Progenitor cell of endocrine pancreas (in vitro differentiated cells): ENCODE results near the gene GRWD1. TPM values are rescaled to one million over a fixed set of nuclear protein-coding genes. Genes with fewer than 3 reads are reported as not detected.
A peak's percentile ranks its signal among the peaks of the same experiment; 100 is the strongest.

Experiments
- DNase-seq: peaks from one replicate; pipeline ENCODE4 v3.0.0; 2021; ENCODE audit warnings: low spot score; ENCODE audit not compliant: unreplicated experiment
- H3K27ac Mint-ChIP-seq: 2 replicates; pipeline ENCODE4 v1.8.0; 2021; ENCODE audit warnings: mild to moderate bottlenecking, moderate library complexity, mixed read lengths
- H3K27me3 Mint-ChIP-seq: 2 replicates; pipeline ENCODE4 v1.8.0; 2021; ENCODE audit warnings: mixed read lengths
- H3K36me3 Mint-ChIP-seq: 2 replicates; pipeline ENCODE4 v1.8.0; 2022; ENCODE audit warnings: mixed read lengths; ENCODE audit not compliant: insufficient read depth
- H3K4me1 Mint-ChIP-seq: 2 replicates; pipeline ENCODE4 v1.8.0; 2021; ENCODE audit warnings: low read depth, mixed read lengths
- H3K4me3 Mint-ChIP-seq: 2 replicates; pipeline ENCODE4 v1.8.0; 2021; ENCODE audit warnings: low read depth, mild to moderate bottlenecking, moderate library complexity, mixed read lengths
- H3K9me3 Mint-ChIP-seq: 2 replicates; pipeline ENCODE4 v1.8.0; 2021; ENCODE audit warnings: low read depth, mixed read lengths
- CTCF ChIP-seq: fragments of 200-600 bp; sonication (generic); IDR thresholded peaks from one replicate; pipeline ENCODE4 v1.5.0; 2021; ENCODE audit warnings: antibody characterized with exemption, mild to moderate bottlenecking; ENCODE audit not compliant: unreplicated experiment
- long read RNA-seq: library from polyadenylated mRNA; unstranded; transcript quantifications from one replicate; pipeline ENCODE4 v2.0.0, GENCODE V29; 2020
- total RNA-seq: library from RNA; stranded (reverse); gene quantifications from 2 replicates; pipeline ENCODE4 v1.2.1, GENCODE V29; 2021

The GRWD1 gene
- 35.7 and 35.9 TPM in 2 replicates for total RNA-seq
- long read RNA-seq, full-length matches to known transcripts = 108 of 116 reads
- long read RNA-seq, partial matches to known transcripts = 3 of 116 reads
- long read RNA-seq, other reads (novel, unspliced or antisense) = 5 of 116 reads

DNA sequence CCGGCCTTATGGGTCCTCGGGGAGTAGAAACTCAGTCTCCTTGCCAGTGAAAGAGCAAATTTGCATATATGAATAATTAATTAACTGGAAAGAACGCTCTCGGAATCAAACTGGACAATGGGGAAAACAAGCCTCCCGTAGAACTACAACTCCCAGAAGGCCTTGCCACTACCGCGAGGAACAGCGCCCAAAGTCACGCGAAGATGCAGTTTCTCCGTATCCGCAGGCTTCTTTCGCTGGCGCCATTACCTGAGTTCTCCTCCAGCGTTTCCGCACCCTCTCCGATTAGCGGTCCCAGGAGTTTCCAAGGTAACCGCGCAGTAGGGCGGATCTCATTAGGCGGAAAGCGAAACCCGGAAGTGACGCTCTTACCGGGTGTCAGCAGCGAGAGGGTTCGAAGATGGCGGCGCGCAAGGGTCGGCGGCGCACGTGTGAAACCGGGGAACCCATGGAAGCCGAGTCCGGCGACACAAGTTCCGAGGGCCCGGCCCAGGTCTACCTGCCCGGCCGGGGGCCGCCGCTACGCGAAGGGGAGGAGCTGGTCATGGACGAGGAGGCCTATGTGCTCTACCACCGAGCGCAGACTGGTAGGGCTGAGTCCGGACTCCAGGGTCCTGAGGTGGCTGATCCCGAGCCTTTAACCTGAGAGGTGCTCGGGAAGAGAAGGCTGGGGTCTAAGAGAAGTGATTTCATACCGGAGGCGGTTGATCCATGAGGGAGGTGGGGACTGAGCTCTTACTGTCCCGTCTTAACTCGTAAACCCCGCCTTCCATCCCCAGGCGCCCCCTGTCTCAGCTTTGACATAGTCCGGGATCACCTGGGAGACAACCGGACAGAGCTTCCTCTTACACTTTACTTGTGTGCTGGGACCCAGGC, at the start of gene GRWD1:
Gene GRWD1 (plus strand): TSS at position 378 of the 876 bp plus-strand sequence. CDS start 23 bp downstream, at position 401.
- DNase-seq = peak; percentile 78
- peak within 1 kb of the TSS; percentile 94 for H3K4me3 Mint-ChIP-seq
- no peak for TF ChIP-seq CTCF
- peak within 1 kb of the TSS; percentile 96 for H3K27ac Mint-ChIP-seq
- peaks cover 11% of the 10 kb centered on the region for H3K36me3 Mint-ChIP-seq
- H3K27me3 Mint-ChIP-seq = no peaks in the 10 kb centered on the region
- peaks cover 13% of the 10 kb centered on the region for H3K4me1 Mint-ChIP-seq
- H3K9me3 Mint-ChIP-seq = no peaks in the 10 kb centered on the region

GRCh38 chr19:48396016-48396823, 49.6 kb upstream of the GRWD1 start:
- Mint-ChIP-seq H3K4me3 (no peak overlapping the region), H3K9me3 (peaks cover 2% of the 10 kb centered on the region), H3K27me3 (peaks cover 60% of the 10 kb centered on the region), H3K36me3 (no peaks in the 10 kb centered on the region), H3K4me1 (peaks cover 7% of the 10 kb centered on the region), H3K27ac (no peak overlapping the region)
- no peak for DNase-seq
- TF ChIP-seq CTCF = no peak

GRCh38 chr19:48396824-48397176, 49.0 kb upstream of the GRWD1 start:
- no peak overlapping the region for H3K4me3 Mint-ChIP-seq

DNA sequence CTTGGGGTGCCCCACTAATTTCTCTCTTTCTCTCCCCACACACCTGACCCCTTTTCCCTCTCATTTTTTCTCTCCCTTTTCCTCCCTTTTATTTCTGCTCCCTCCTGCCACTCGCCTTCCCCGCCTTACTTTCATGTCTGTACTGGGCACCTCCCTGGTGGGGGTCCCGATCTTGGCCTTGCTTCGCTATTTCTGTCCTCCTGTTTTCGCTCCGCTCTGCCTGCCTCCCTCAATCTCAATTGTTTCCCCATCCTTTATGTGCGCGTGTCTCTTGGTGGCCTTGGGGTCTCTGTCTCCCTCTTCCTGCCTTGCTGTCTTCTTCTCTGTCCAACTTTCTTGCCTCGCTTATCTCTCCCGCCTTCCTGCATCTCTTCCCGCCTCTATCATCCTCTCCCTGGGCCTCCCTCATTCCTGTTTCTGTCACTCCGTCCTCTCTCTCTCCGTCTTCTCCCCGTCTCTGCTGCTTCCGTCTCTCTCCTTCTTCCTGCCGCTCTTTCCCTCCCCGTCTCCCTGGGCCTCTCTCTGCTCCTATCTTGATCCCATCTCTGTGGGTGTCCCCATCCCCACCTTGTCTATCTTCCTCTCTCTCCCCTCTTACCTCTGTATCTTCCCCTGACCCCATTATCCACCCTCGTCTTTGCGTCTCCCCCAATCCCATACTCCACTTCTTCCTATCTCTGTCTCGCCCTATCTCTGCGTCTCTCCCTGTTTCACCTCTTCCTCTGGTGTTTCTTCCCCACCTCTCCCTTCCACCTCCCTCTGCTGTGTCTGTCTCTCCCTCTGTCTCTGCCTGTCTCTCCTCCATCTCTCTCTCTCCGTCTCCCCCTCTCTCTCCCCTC, 48.3 kb upstream of the GRWD1 start:
- H3K4me3 Mint-ChIP-seq = peak overlapping the region; percentile 65
- DNase-seq = no peak
- peaks cover 2% of the 10 kb centered on the region for H3K9me3 Mint-ChIP-seq
- H3K27ac Mint-ChIP-seq = peak overlapping the region; percentile 1
- H3K36me3 Mint-ChIP-seq = no peaks in the 10 kb centered on the region
- TF ChIP-seq CTCF = no peak
- H3K4me1 Mint-ChIP-seq = peaks cover 5% of the 10 kb centered on the region
- peaks cover 56% of the 10 kb centered on the region for H3K27me3 Mint-ChIP-seq

More at GRCh38 chr19:48396824-48397176, 49.0 kb upstream of the GRWD1 start:
- H3K27me3 Mint-ChIP-seq = peaks cover 58% of the 10 kb centered on the region
- H3K36me3 Mint-ChIP-seq = no peaks in the 10 kb centered on the region
- H3K4me1 Mint-ChIP-seq = peaks cover 5% of the 10 kb centered on the region
- H3K27ac Mint-ChIP-seq = no peak overlapping the region
- peaks cover 2% of the 10 kb centered on the region for H3K9me3 Mint-ChIP-seq
- no peak for DNase-seq
- no peak for TF ChIP-seq CTCF
